ENCODE data around the gene LCOR. TPM values are rescaled to one million over a fixed set of nuclear protein-coding genes. Genes with fewer than 3 reads are reported as not detected.

LCOR gene
- total and polyA plus RNA-seq, 9 of the 15 experiments (the other 6 are each of a cell fraction or from before 2014, with no cell fraction given): 3.6 to 25.2 (median 14.4) TPM

GRCh38 chr10:96959733-96960132 is 127.6 kb downstream of the LCOR start (continued):
- TF ChIP-seq FOXK2 (conservative IDR thresholded peaks at IDR 0.05 in 1 of 2, IDR thresholded peaks at IDR 0.05 in 1 of 2; ENCODE audit: low read depth in 2 of 2) (no peak), ZNF449 (CRISPR knock-in tag; IDR thresholded peaks at IDR 0.05) (no peak), CHCHD3 (CRISPR knock-in tag; IDR thresholded peaks at IDR 0.05) (no peak), ZNF311 (CRISPR knock-in tag; IDR thresholded peaks at IDR 0.05) (no peak), ATF7 (IDR thresholded peaks at IDR 0.05) (no peak)

- POLR2A ChIA-PET: interaction anchor here (1.7 kb wide), 1 partner anchor 13 kb away, joined by 3 read pairs; no protein-coding TSS in a partner anchor
- in situ Hi-C loops (cut with MboI): no loop called here
- no peak for ATAC-seq
- TF ChIP-seq IFI16 (CRISPR knock-in tag; IDR thresholded peaks at IDR 0.05) (no peak), PURB (CRISPR knock-in tag; IDR thresholded peaks at IDR 0.05; ENCODE audit: low read depth) (no peak), RREB1 (CRISPR knock-in tag; IDR thresholded peaks at IDR 0.05) (no peak), MCM3 (IDR thresholded peaks at IDR 0.05) (no peak), TEAD4 (IDR thresholded peaks at IDR 0.05; ENCODE audit: low read length) (no peak), TEAD4 (CRISPR knock-in tag; IDR thresholded peaks at IDR 0.05; ENCODE audit: borderline replicate concordance) (no peak), ZNF76 (CRISPR knock-in tag; IDR thresholded peaks at IDR 0.05; ENCODE audit: borderline replicate concordance) (no peak), HLTF (IDR thresholded peaks at IDR 0.05) (no peak), ETS1 (conservative IDR thresholded peaks at IDR 0.05; ENCODE audit: control insufficient read depth, low read depth, low read length) (no peak), NFIC (IDR thresholded peaks at IDR 0.05) (no peak), ZBED1 (IDR thresholded peaks at IDR 0.05) (no peak)
These were observed 128.8 kb downstream of the LCOR start for GRCh38 chr10:96960872-96961271.

More at GRCh38 chr10:96960872-96961271, 128.8 kb downstream of the LCOR start:
- DNase-seq (ENCODE audit: extremely low read depth in 1 of 4, low spot score in 3 of 4): no peak
- H3K4me3 ChIP-seq: no peak overlapping the region
- no peaks in the 10 kb centered on the region for H3K27me3 ChIP-seq (ENCODE audit: control insufficient read depth in 2 of 2, insufficient read depth in 2 of 2, low read length in 2 of 2)
- peaks cover 15% of the 10 kb centered on the region; the same call in 1 of the 3 replicates for H3K36me3 ChIP-seq (ENCODE audit: control insufficient read depth, insufficient read depth, low read length)
- no TSS peak for BruUV-seq (replicated peaks)
- no peaks in the 10 kb centered on the region for H3K9me3 ChIP-seq (replicated peaks; ENCODE audit: control insufficient read depth, insufficient read depth, low read depth, low read length)
- intact Hi-C loops (cut with micrococcal nuclease): no loop called here
- WGBS (ENCODE audit: insufficient coverage, low coverage, missing lambda C conversion rate): 83% methylated on average over 2 of the region's 2 CpGs
- FAIRE-seq: no peak
- H3K9ac ChIP-seq (ENCODE audit: insufficient read depth in 1 of 2, low read depth in 2 of 2, low read length in 2 of 2): no peak overlapping the region
- no peaks in the 10 kb centered on the region; the same call in 2 of the 3 replicates for H3K79me2 ChIP-seq (ENCODE audit: control insufficient read depth, insufficient read depth, low read length)
- H2AFZ ChIP-seq (ENCODE audit: low read depth, low read length): no peak overlapping the region
- H3K9me1 ChIP-seq (ENCODE audit: control insufficient read depth, insufficient read depth, low read length): no peaks in the 10 kb centered on the region
- no peaks in the 10 kb centered on the region for H3K4me1 ChIP-seq (replicated peaks in 1 of 2; ENCODE audit: control insufficient read depth in 2 of 2, insufficient read depth in 2 of 2, low read length in 2 of 2)
- no peak overlapping the region for H3K27ac ChIP-seq (ENCODE audit: extremely low read depth, low read depth, low read length)
- H4K20me1 ChIP-seq (replicated peaks; ENCODE audit: control insufficient read depth, insufficient read depth, low read length): no peaks in the 10 kb centered on the region
- no peak overlapping the region for H3K4me2 ChIP-seq (ENCODE audit: insufficient read depth, low read length)
- CTCF ChIA-PET (ENCODE audit: low intra/inter-chr PET ratio): no interaction called here
